Measurements from ENCODE around the gene GMPPB. TPM values are rescaled to one million over a fixed set of nuclear protein-coding genes. Genes with fewer than 3 reads are reported as not detected.
"Not testable (repeated sequence)": the region's sequence is repeated elsewhere in the genome, so short reads cannot be mapped to it uniquely, and the experiment has no call there.

Gene GMPPB
- total and polyA plus RNA-seq, 12 donors: 8.7 to 48.8 (median 12.9) TPM

GRCh38 chr3:49701388-49702077 lies 22.2 kb downstream of the GMPPB start:
- Histone ChIP-seq H3K36me3 (peaks cover 0 to 96% (median 31%) of the 10 kb centered on the region in 9 donors), H3K27ac (no peak overlapping the region), H3K27me3 (no peaks in the 10 kb centered on the region), H3K4me3 (no peak overlapping the region), H3K9me3 (no peaks in the 10 kb centered on the region), H3K4me1 (peaks cover 0 to 27% (median 0%) of the 10 kb centered on the region in 9 donors)
- DNase-seq (no peak), ATAC-seq (no peak)
- TF ChIP-seq, protein P1, sequence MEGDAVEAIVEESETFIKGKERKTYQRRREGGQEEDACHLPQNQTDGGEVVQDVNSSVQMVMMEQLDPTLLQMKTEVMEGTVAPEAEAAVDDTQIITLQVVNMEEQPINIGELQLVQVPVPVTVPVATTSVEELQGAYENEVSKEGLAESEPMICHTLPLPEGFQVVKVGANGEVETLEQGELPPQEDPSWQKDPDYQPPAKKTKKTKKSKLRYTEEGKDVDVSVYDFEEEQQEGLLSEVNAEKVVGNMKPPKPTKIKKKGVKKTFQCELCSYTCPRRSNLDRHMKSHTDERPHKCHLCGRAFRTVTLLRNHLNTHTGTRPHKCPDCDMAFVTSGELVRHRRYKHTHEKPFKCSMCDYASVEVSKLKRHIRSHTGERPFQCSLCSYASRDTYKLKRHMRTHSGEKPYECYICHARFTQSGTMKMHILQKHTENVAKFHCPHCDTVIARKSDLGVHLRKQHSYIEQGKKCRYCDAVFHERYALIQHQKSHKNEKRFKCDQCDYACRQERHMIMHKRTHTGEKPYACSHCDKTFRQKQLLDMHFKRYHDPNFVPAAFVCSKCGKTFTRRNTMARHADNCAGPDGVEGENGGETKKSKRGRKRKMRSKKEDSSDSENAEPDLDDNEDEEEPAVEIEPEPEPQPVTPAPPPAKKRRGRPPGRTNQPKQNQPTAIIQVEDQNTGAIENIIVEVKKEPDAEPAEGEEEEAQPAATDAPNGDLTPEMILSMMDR (IDR thresholded peaks at IDR 0.05): peak in 7 of 9 donors; percentile 29 to 50 (median 39)
- 82 to 85% methylated on average over 21 of the region's 21 CpGs for WGBS, 2 donors
- intact Hi-C loops (cut with DNase I): loop anchor here in 8 of 10 donors (2.0 to 10.0 kb wide), 7 partner anchors 135 to 213 kb away; partner anchors contain the start of gene MST1R (in 3 of the 8)

GRCh38 chr3:49700453-49701128 lies 23.2 kb downstream of the GMPPB start:
- ATAC-seq: no peak
- intact Hi-C loops (cut with DNase I): loop anchor here in 7 of 10 donors (5.0 to 10.0 kb wide), 6 partner anchors 137 to 214 kb away; partner anchors contain the start of gene MST1R (in 3 of the 7)
- peak overlapping the region in 1 of 10 donors; percentile 68 for H3K27ac ChIP-seq
- H3K36me3 ChIP-seq: peaks cover 0 to 86% (median 24%) of the 10 kb centered on the region in 9 donors
- 81 to 83% methylated on average over 13 of the region's 13 CpGs for WGBS, 2 donors
- no peak for DNase-seq
- peaks cover 0 to 35% (median 0%) of the 10 kb centered on the region in 9 donors for H3K4me1 ChIP-seq
- no peaks in the 10 kb centered on the region for H3K9me3 ChIP-seq
- H3K27me3 ChIP-seq: no peaks in the 10 kb centered on the region
- TF ChIP-seq, protein P1 (IDR thresholded peaks at IDR 0.05): no peak
- no peak overlapping the region for H3K4me3 ChIP-seq

GRCh38 chr3:49700014-49700413 lies 23.7 kb downstream of the GMPPB start:
- H3K36me3 ChIP-seq: peaks cover 0 to 81% (median 18%) of the 10 kb centered on the region in 9 donors
- intact Hi-C loops (cut with DNase I): loop anchor here in 7 of 10 donors (5.0 to 10.0 kb wide), 6 partner anchors 137 to 215 kb away; partner anchors contain the start of gene MST1R (in 3 of the 7)
- no peaks in the 10 kb centered on the region for H3K27me3 ChIP-seq
- DNase-seq (no peak), ATAC-seq (no peak)
- no peaks in the 10 kb centered on the region for H3K9me3 ChIP-seq
- H3K4me1 ChIP-seq: peaks cover 0 to 41% (median 3%) of the 10 kb centered on the region in 9 donors
- TF ChIP-seq, protein P1 (IDR thresholded peaks at IDR 0.05): no peak
- H3K27ac ChIP-seq: peak overlapping the region in 4 of 10 donors; percentile 65 to 72 (median 68)
- H3K4me3 ChIP-seq: no peak overlapping the region
- 78 to 86% methylated on average over 8 of the region's 8 CpGs for WGBS, 2 donors

GRCh38 chr3:49699281-49699979 lies 24.3 kb downstream of the GMPPB start:
- H3K27ac ChIP-seq: peak overlapping the region in 6 of 10 donors; percentile 15 to 72 (median 66)
- H3K27me3 ChIP-seq: no peaks in the 10 kb centered on the region
- intact Hi-C loops (cut with DNase I): no loop called here
- H3K4me1 ChIP-seq: peaks cover 0 to 47% (median 4%) of the 10 kb centered on the region in 9 donors
- DNase-seq (no peak), ATAC-seq (peak in 4 of 8 donors; percentile 23 to 70 (median 53))
- H3K9me3 ChIP-seq: no peaks in the 10 kb centered on the region
- peaks cover 0 to 75% (median 18%) of the 10 kb centered on the region in 9 donors for H3K36me3 ChIP-seq
- TF ChIP-seq, protein P1 (IDR thresholded peaks at IDR 0.05): no peak
- 69 to 77% methylated on average over 16 of the region's 16 CpGs for WGBS, 2 donors
- H3K4me3 ChIP-seq: no peak overlapping the region

DNA sequence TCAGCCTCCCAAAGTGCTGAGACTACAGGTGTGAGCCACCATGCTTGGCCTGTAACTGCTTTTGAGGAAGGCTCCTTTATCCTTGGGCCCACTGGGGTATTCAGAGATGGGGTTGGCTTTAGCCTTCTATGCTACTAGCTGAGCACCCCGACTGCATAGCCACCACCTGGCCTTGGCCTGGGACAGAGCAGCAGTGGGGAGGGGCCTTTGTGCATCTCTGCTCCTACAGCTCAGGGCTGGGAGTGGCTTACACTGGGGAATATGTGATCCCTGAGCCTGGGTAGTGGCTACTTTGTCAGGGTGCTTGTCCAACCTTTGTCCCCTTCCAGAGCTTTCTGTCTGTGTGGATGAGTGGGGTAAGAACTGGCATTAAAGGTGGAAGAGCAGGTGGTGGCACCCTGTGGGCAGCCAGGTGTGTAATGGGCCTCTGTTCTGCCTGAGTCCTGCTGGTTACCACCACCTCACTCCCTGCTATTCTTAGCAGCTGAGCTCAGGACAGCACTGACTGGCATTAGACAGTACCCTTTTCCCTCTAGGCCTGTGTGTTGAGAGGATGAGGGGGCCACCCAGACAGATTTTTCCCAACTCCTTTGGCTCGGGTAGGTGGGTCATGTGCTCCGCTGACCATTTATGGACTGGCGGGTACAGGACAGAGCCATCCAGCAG lies 28.3 kb downstream of the GMPPB start:
- ATAC-seq: peak; percentile 53 to 86 (median 74)
- H3K4me1 ChIP-seq: peaks cover 0 to 59% (median 15%) of the 10 kb centered on the region in 9 donors
- H3K9me3 ChIP-seq; DNase-seq; H3K27me3 ChIP-seq; intact Hi-C loops (cut with DNase I); H3K4me3 ChIP-seq: not testable (repeated sequence)
- H3K36me3 ChIP-seq: peaks cover 0 to 38% (median 6%) of the 10 kb centered on the region in 9 donors
- H3K27ac ChIP-seq: peak overlapping the region in 4 of 10 donors; percentile 48 to 60 (median 52)
- WGBS, 2 donors: 61 to 64% methylated on average over 4 of the region's 4 CpGs
